GM10266 (cell line): Measurements from ENCODE around the gene HBS1L.

Experiments used
- DNase-seq: peaks from one replicate; pipeline ENCODE4 v3.0.0; 2012; ENCODE audit errors: extremely low spot score
- TF ChIP-seq, protein P1 (sequence below): IDR thresholded peaks from 2 replicates; pipeline ENCODE4 v1.5.1; 2012; ENCODE audit warnings: mild to moderate bottlenecking, low read depth; ENCODE audit not compliant: control insufficient read depth, insufficient read depth; ENCODE audit errors: missing control alignments

The HBS1L gene

DNA sequence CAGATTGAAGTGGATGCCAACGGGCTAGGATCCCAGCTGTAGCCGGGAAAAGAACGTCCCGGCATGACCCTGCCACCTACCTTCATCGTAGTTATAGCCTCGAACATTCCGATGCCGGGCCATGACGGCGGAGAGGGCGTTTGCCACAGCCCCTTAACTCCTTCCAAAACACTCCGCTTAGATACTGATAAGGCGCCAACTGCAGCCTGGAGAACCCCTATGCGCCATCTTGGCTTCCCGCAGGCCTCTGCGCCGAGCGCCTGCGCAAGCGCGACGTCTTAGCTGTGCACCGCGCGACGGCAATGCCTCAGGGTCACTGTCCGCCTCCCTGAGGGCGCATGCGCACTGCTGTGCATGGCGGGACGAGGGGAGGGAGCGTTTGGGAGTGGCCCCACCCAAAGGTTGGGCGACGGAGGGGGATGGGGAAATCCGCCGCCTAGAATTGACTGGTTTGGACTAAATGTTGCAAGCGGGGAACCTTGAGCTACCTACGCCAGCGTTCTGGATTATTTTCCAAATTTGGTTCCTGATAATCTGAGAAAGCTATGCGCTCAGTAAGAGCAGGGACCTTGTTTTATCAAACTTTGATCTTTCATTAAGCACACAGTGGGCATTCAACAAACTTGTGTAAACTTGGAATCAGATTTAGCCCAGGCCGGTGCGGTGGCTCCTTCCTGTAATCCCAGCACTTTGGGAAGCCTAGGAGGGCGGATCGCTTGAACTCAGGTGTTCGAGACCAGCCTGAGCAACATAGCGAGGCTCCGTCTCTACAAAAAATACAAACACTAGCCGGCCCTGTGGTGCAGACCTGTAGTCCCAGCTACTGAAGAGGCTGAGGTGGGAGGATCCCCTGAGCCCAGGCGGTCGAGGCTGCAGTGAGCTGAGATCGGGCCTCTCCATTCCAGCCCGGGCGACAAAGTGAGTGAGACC is at the start of gene HBS1L:
Gene HBS1L (minus strand): TSS at position 254 of the 930 bp plus-strand sequence. CDS start 131 bp downstream, at position 123.
- TF ChIP-seq, protein P1, sequence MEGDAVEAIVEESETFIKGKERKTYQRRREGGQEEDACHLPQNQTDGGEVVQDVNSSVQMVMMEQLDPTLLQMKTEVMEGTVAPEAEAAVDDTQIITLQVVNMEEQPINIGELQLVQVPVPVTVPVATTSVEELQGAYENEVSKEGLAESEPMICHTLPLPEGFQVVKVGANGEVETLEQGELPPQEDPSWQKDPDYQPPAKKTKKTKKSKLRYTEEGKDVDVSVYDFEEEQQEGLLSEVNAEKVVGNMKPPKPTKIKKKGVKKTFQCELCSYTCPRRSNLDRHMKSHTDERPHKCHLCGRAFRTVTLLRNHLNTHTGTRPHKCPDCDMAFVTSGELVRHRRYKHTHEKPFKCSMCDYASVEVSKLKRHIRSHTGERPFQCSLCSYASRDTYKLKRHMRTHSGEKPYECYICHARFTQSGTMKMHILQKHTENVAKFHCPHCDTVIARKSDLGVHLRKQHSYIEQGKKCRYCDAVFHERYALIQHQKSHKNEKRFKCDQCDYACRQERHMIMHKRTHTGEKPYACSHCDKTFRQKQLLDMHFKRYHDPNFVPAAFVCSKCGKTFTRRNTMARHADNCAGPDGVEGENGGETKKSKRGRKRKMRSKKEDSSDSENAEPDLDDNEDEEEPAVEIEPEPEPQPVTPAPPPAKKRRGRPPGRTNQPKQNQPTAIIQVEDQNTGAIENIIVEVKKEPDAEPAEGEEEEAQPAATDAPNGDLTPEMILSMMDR = no peak
- peak; percentile 91 for DNase-seq

DNA sequence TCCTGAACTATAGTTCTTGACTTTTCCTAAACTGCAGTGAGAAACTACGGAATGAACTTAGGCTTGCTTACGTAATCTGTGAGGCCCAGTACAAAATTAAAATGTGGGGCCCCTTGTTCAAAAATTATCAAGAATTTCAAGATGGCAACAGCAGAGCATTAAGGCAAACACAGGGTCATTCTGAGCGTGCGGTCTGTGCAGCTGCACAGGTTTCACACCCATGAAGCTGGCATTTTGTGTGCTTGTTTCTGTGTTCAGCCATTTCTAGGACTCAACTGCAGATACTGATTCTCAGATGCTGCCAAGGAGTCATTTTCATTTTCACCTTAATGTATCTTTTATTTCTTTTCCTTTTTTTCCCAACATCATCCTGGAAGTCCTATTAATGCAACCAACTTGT is 49.6 kb upstream of the HBS1L start:
- TF ChIP-seq, protein P1 = no peak
- no peak for DNase-seq

DNA sequence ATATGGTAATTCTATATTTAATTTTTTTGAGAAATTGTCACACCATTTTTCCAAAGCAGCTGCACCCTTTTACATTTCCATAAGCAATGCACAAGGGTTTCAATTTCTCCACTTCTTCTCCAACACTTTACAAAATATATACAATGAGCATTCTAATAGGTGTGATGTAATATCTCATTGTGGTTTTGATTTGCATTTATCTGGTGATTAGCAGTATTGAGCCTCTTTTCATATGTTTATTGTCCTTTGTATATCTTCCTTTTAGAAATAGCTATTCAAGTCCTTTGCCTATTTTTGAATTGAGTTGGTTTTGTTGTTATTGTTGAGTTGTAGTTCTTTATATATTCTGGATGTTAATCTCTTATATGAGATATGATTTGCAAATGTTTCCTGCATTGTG is 47.6 kb upstream of the HBS1L start:
- TF ChIP-seq, protein P1 = no peak
- no peak for DNase-seq

DNA sequence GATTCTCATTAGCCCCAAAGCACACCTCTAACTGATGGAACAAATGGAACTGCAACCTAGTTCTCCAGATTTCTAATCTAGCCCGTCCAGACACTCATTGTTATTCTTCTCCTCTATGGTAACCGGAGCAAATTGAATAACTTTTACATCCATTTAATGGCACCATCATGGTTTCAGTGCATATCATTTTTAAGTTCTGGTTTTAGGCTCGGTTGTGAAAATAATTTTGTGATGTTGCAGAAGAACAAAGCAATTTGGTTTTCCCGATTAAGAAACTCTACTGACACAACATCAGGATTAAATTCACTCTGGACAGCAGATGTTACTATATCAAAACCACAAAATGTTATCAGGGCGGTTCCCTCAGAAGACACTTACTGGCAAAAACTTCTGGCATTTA is 42.5 kb upstream of the HBS1L start:
- TF ChIP-seq, protein P1 = no peak
- DNase-seq = no peak

GRCh38 chr6:135096403-135097130 is 41.9 kb upstream of the HBS1L start:
- no peak for DNase-seq

DNA sequence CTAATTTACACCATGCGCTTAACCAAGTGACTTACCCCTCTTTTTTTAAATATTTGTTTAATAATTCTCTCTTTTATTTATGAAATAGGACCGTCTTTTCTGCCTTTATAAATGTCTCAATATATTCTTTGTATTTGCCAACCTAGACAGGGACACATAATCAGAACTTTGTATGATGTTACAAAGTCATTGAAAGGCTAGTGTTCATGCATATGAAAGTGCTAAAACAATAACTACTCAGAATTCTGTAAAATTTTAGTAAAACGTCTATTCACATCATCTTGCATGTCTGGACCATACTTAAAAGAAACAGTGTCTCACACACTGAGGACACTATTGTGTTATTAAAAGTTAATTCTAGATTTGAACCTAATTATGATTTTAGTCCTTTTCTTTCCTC is 41.1 kb upstream of the HBS1L start:
- TF ChIP-seq, protein P1 = no peak
- DNase-seq = no peak

More at GRCh38 chr6:135096403-135097130, 41.9 kb upstream of the HBS1L start:
- TF ChIP-seq, protein P1 = no peak
